ENCODE measurements around the gene MLIP. TPM values are rescaled to one million over a fixed set of nuclear protein-coding genes. Genes with fewer than 3 reads are reported as not detected.
A peak's percentile ranks its signal among the peaks of the same experiment; 100 is the strongest.

Gene MLIP
- polyA plus RNA-seq, 2 of the 4 experiments (the other 2 are of a cell fraction) = 0.08 TPM; not detected in 1

DNA sequence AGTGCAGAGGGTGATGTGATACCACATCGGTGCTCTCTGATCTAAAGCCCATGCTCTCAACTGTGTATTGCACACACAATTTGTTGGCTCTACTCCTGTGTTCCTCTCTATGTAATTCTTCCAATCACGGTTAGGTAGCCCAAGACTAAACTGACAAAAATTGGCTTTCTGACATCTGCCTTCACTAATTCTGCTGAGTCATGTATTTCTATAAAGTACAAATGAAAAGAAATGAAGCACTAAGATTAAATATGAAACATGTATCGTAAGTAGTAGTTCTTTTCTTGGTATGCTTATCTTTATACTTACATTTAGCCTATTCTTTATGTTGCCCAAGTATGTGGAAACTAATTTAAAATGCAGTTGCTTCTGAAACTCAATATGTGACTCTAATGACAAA, 7.7 kb upstream of the MLIP start:
- no peaks in the 10 kb centered on the region for H3K4me1 ChIP-seq
- no peak overlapping the region for H3K27ac ChIP-seq
- no peak for FAIRE-seq
- no peaks in the 10 kb centered on the region for H3K9me3 ChIP-seq
- no peak for ATAC-seq
- DNase-seq (ENCODE audit: low read depth in 1 of 2, low spot score in 1 of 2) = no peak
- ChIA-PET CTCF (no interaction called here), POLR2A (no interaction called here)
- TF ChIP-seq RNF2 (IDR thresholded peaks at IDR 0.05; ENCODE audit: borderline replicate concordance, low read depth) = no peak
- peak; percentile 80 for TF ChIP-seq NFE2L2 (conservative IDR thresholded peaks at IDR 0.05; ENCODE audit: low read length)
- TF ChIP-seq MAFK (IDR thresholded peaks at IDR 0.05; ENCODE audit: partially characterized antibody) = peak; percentile 97
- no peak for TF ChIP-seq CHD2 (IDR thresholded peaks at IDR 0.05; ENCODE audit: low read length, partially characterized antibody)
- no peak for TF ChIP-seq FOXS1 (CRISPR knock-in tag; IDR thresholded peaks at IDR 0.05)
- TF ChIP-seq HOXA7 (CRISPR knock-in tag; IDR thresholded peaks at IDR 0.05) = no peak
- no peak for TF ChIP-seq ZC3H11A (IDR thresholded peaks at IDR 0.05)
- TF ChIP-seq POLR2A (IDR thresholded peaks at IDR 0.05; ENCODE audit: low read length) = no peak
- TF ChIP-seq, protein P1, sequence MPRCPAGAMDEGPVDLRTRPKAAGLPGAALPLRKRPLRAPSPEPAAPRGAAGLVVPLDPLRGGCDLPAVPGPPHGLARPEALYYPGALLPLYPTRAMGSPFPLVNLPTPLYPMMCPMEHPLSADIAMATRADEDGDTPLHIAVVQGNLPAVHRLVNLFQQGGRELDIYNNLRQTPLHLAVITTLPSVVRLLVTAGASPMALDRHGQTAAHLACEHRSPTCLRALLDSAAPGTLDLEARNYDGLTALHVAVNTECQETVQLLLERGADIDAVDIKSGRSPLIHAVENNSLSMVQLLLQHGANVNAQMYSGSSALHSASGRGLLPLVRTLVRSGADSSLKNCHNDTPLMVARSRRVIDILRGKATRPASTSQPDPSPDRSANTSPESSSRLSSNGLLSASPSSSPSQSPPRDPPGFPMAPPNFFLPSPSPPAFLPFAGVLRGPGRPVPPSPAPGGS (IDR thresholded peaks at IDR 0.05) = no peak
- no peak for TF ChIP-seq JUNB (IDR thresholded peaks at IDR 0.05)
- TF ChIP-seq NPAS2 (CRISPR knock-in tag; IDR thresholded peaks at IDR 0.05; ENCODE audit: borderline replicate concordance) = no peak
- WGBS (ENCODE audit: missing lambda C conversion rate) = 72% methylated on average over 3 of the region's 3 CpGs
- H3K4me3 ChIP-seq = no peak overlapping the region
- H3K4me2 ChIP-seq = no peak overlapping the region

DNA sequence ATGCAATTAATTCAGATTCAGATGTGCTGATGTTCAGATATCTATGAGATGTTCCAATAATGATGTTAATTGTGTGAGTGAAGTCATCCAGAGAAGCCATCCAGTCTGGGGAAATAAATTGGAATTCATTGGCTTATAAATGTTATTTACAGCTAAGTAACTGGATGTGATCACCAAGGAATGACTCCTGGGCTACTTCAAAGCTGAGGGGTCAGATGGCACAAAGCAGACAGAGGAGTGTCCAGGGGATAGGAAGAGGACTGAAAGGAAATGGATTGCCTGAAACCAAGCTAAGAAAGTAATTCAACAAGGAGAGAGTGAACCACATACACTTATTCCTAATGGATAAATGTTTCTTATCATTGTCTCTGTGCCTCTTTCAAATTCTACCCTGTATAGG, 4.5 kb upstream of the MLIP start:
- ChIA-PET CTCF (no interaction called here), POLR2A (no interaction called here)
- DNase-seq (ENCODE audit: low read depth in 1 of 2, low spot score in 1 of 2) (no peak), ATAC-seq (no peak), FAIRE-seq (no peak)
- no peaks in the 10 kb centered on the region for H3K4me1 ChIP-seq
- H3K27ac ChIP-seq = no peak overlapping the region
- no peak overlapping the region for H3K4me2 ChIP-seq
- TF ChIP-seq RCOR1 (IDR thresholded peaks at IDR 0.05; ENCODE audit: low read depth, low read length) (no peak), SMC3 (IDR thresholded peaks at IDR 0.05) (no peak)
- H3K9me3 ChIP-seq = no peaks in the 10 kb centered on the region
- no peak overlapping the region for H3K4me3 ChIP-seq

DNA sequence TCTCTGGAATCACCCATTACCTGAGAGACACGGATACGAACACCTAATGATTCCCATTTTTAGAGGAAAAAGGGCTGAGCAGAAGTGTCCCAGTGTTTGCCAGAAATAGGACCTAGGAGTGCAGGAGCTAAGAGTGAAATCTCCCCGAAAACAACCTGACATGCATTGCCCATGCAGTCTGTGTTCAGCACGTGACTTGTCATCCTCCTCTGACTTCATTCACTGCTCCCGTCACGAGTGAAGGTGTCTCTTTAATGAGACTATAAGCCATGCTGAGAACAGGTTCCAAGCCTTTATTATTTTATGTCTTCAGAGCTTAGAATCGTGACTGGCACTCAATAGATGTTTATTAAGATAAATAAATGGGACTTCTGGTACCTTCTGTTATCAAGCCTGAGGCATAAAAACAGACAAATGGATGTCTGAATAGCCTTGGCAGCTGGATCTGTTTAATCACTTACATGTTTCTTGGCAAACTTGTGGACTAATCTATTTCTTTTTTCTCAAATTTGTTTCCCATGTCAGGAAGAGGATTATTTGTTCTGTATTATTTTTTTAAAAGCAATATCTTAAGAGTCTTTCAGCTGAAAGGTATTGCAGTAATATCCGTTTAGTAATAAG, 3.7 kb upstream of the MLIP start:
- POLR2A ChIA-PET = no interaction called here

DNA sequence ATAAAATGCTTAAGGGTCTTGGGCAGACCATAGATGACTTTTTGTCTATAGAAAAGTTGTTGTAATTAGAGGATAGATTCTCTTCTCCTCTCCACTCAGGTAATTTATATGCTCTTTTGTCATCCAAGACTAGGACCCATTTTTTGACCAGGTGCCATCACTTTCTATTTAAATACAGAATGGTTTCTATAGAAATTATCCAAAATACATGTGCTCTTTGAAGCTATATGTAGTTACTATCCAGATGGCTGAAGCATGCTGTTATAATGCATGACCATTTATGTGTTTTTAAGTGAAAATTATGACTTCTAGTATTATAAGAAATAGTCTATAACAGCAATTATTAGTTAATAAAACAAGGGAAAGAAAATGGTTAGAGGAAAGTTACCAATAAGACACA, 3.0 kb upstream of the MLIP start:
- FAIRE-seq = no peak

More for the DNA sequence above, 3.7 kb upstream of the MLIP start:
- no peaks in the 10 kb centered on the region for H3K9me3 ChIP-seq
- WGBS (ENCODE audit: missing lambda C conversion rate) = 43% methylated on average over 8 of the region's 8 CpGs
- CTCF ChIA-PET = no interaction called here
- no peak overlapping the region for H3K27ac ChIP-seq
- no peak overlapping the region for H3K4me2 ChIP-seq
- no peak overlapping the region for H3K4me3 ChIP-seq
- FAIRE-seq (no peak), ATAC-seq (no peak), DNase-seq (ENCODE audit: low read depth in 1 of 2, low spot score in 1 of 2) (no peak)
- no peak for TF ChIP-seq NFE2L2 (conservative IDR thresholded peaks at IDR 0.05; ENCODE audit: low read length)
- TF ChIP-seq, protein P1 (IDR thresholded peaks at IDR 0.05) = no peak
- TF ChIP-seq ZNF302 (CRISPR knock-in tag; IDR thresholded peaks at IDR 0.05) = no peak
- TF ChIP-seq, protein P2, sequence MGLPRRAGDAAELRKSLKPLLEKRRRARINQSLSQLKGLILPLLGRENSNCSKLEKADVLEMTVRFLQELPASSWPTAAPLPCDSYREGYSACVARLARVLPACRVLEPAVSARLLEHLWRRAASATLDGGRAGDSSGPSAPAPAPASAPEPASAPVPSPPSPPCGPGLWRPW (IDR thresholded peaks at IDR 0.05) = no peak
- TF ChIP-seq, protein P3, sequence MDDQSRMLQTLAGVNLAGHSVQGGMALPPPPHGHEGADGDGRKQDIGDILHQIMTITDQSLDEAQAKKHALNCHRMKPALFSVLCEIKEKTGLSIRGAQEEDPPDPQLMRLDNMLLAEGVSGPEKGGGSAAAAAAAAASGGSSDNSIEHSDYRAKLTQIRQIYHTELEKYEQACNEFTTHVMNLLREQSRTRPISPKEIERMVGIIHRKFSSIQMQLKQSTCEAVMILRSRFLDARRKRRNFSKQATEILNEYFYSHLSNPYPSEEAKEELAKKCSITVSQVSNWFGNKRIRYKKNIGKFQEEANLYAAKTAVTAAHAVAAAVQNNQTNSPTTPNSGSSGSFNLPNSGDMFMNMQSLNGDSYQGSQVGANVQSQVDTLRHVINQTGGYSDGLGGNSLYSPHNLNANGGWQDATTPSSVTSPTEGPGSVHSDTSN (IDR thresholded peaks at IDR 0.05) = no peak
- H3K4me1 ChIP-seq = no peaks in the 10 kb centered on the region

More for the DNA sequence above, 3.0 kb upstream of the MLIP start:
- ChIA-PET CTCF (no interaction called here), POLR2A (no interaction called here)
- Histone ChIP-seq H3K9me3 (no peaks in the 10 kb centered on the region), H3K27ac (no peak overlapping the region), H3K4me1 (no peaks in the 10 kb centered on the region), H3K4me2 (no peak overlapping the region), H3K4me3 (no peak overlapping the region)
- DNase-seq (ENCODE audit: low read depth in 1 of 2, low spot score in 1 of 2) (no peak), ATAC-seq (no peak)
- TF ChIP-seq HOXB13 (CRISPR knock-in tag; IDR thresholded peaks at IDR 0.05; ENCODE audit: low read depth) (no peak), NPAS2 (CRISPR knock-in tag; IDR thresholded peaks at IDR 0.05; ENCODE audit: borderline replicate concordance) (no peak), EHF (CRISPR knock-in tag; IDR thresholded peaks at IDR 0.05) (no peak), NR3C1 (IDR thresholded peaks at IDR 0.05) (no peak), ESRRA (IDR thresholded peaks at IDR 0.05; ENCODE audit: borderline replicate concordance, low read length) (no peak), MAZ (IDR thresholded peaks at IDR 0.05; ENCODE audit: borderline replicate concordance, low read depth, low read length) (no peak), RCOR1 (IDR thresholded peaks at IDR 0.05; ENCODE audit: low read depth, low read length) (no peak), CHD4 (IDR thresholded peaks at IDR 0.05; ENCODE audit: borderline replicate concordance) (no peak), CBX8 (IDR thresholded peaks at IDR 0.05) (no peak), POLR2AphosphoS2 (conservative IDR thresholded peaks at IDR 0.05; ENCODE audit: low read length) (no peak), NFE2L2 (conservative IDR thresholded peaks at IDR 0.05; ENCODE audit: low read length) (no peak), RARB (CRISPR knock-in tag; IDR thresholded peaks at IDR 0.05) (no peak), POLR2A (IDR thresholded peaks at IDR 0.05; ENCODE audit: low read length) (no peak)
- TF ChIP-seq, protein P4, sequence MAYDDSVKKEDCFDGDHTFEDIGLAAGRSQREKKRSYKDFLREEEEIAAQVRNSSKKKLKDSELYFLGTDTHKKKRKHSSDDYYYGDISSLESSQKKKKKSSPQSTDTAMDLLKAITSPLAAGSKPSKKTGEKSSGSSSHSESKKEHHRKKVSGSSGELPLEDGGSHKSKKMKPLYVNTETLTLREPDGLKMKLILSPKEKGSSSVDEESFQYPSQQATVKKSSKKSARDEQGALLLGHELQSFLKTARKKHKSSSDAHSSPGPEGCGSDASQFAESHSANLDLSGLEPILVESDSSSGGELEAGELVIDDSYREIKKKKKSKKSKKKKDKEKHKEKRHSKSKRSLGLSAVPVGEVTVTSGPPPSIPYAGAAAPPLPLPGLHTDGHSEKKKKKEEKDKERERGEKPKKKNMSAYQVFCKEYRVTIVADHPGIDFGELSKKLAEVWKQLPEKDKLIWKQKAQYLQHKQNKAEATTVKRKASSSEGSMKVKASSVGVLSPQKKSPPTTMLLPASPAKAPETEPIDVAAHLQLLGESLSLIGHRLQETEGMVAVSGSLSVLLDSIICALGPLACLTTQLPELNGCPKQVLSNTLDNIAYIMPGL (CRISPR knock-in tag; IDR thresholded peaks at IDR 0.05; ENCODE audit: borderline replicate concordance) = no peak
